MM.1S (cell line): ENCODE data around the gene NET1.

Experiments used
- DNase-seq: peaks from one replicate; pipeline ENCODE4 v3.0.0-alpha.2; 2015
- H2AFZ ChIP-seq: fragments of 300-600 bp; sonication (generic); 2 replicates; pipeline ENCODE4 v1.6.0; 2016; ENCODE audit warnings: antibody characterized with exemption, low read length
- H3F3A ChIP-seq: fragments of 300-600 bp; sonication (generic); 2 replicates; pipeline ENCODE4 v1.6.1; 2016; ENCODE audit warnings: mild to moderate bottlenecking, antibody characterized with exemption, low read length, moderate library complexity, mixed read lengths; ENCODE audit not compliant: insufficient read depth
- H3K27ac ChIP-seq: fragments of 300-600 bp; sonication (generic); 2 replicates; pipeline ENCODE4 v1.5.1; 2016; ENCODE audit warnings: mild to moderate bottlenecking, low read length
- H3K27me3 ChIP-seq: fragments of 300-600 bp; sonication (generic); replicated peaks from 2 replicates; pipeline ENCODE4 v1.6.0; 2016; ENCODE audit warnings: low read length; ENCODE audit not compliant: insufficient read depth
- H3K36me3 ChIP-seq: fragments of 300-600 bp; sonication (generic); replicated peaks from 2 replicates; pipeline ENCODE4 v1.6.1; 2016; ENCODE audit warnings: mild to moderate bottlenecking, low read length, mixed read lengths; ENCODE audit not compliant: insufficient read depth
- H3K4me1 ChIP-seq: fragments of 300-600 bp; sonication (generic); 2 replicates; pipeline ENCODE4 v1.6.1; 2016; ENCODE audit warnings: low read length, mixed read lengths
- H3K4me2 ChIP-seq: fragments of 300-600 bp; sonication (generic); 2 replicates; pipeline ENCODE4 v1.6.0; 2016; ENCODE audit warnings: low read depth, low read length
- H3K4me3 ChIP-seq: fragments of 300-600 bp; sonication (generic); 2 replicates; pipeline ENCODE4 v1.5.1; 2016; ENCODE audit warnings: low read length, mixed read lengths
- H3K79me2 ChIP-seq: fragments of 300-600 bp; sonication (generic); 2 replicates; pipeline ENCODE4 v1.6.1; 2016; ENCODE audit warnings: mixed run types, low read length, mixed read lengths
- H3K9ac ChIP-seq: fragments of 300-600 bp; sonication (generic); 2 replicates; pipeline ENCODE4 v1.6.1; 2016; ENCODE audit warnings: low read length, mixed read lengths
- H3K9me2 ChIP-seq: fragments of 300-600 bp; sonication (generic); replicated peaks from 2 replicates; pipeline ENCODE4 v1.6.1; 2016; ENCODE audit warnings: mild to moderate bottlenecking, low read length, mixed read lengths; ENCODE audit not compliant: insufficient read depth
- H3K9me3 ChIP-seq: fragments of 300-600 bp; sonication (generic); replicated peaks from 2 replicates; pipeline ENCODE4 v1.6.1; 2016; ENCODE audit warnings: mild to moderate bottlenecking, low read length, mixed read lengths; ENCODE audit not compliant: insufficient read depth
- H4K20me1 ChIP-seq: fragments of 300-600 bp; sonication (generic); 2 replicates; pipeline ENCODE4 v1.6.1; 2016; ENCODE audit warnings: mild to moderate bottlenecking, low read length, moderate library complexity, mixed read lengths; ENCODE audit not compliant: insufficient read depth
- EZH2 ChIP-seq: fragments of 300-600 bp; sonication (generic); optimal IDR thresholded peaks from 2 replicates; pipeline ENCODE3; 2017; ENCODE audit warnings: low read depth, mild to moderate bottlenecking, antibody characterized with exemption, low read length, mixed read lengths
- EZH2phosphoT487 ChIP-seq: fragments of 300-600 bp; sonication (generic); IDR thresholded peaks from 2 replicates; pipeline ENCODE4 v1.6.1; 2018; ENCODE audit warnings: antibody characterized with exemption, low read length
- TF ChIP-seq, protein P1 (sequence below): fragments of 300-600 bp; sonication (generic); IDR thresholded peaks from 2 replicates; pipeline ENCODE4 v1.5.1; 2016; ENCODE audit warnings: antibody characterized with exemption, low read length, mixed read lengths

The NET1 gene

DNA sequence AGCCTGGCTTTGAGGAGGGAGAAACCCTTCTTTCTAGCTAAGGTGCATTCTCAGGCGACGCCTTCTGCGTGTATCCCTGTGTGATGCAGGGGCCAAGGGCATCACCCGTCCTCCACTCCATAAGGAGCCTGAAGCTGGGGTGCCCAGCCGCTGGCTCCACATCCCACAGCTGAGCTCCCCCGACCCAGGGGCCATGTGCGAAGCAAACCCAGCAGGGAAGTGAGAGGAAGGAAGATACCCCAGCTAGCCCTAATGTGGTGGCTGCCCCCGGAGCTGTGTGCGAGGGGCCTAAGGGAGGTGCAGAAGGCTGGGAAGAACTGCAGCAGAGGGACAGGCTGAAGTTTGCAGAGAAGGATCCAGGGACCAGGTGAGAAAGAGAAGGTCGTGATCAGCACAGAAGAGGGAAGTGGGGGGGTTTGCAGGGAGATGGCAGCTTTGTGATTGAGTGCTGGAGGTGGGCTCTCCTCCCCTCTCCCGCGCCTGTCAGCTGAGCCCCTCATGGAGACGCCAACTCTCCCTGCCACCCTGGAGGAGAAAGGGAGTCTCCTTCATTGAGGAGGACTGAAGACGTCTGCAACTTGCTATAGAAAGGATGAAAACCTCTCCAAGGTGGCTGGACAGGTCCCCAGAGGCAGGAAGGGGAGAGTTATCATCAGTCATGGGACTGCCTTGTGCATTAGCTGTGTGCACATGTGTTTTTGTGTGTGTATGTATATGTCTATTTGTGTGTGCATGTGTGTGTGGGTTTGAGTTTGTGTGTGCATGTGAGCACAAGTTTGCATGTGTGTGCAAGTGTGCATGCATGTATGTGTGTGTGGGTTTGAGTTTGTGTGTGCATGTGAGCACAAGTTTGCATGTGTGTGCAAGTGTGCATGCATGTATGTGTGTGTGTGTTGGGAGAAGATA is 90.5 kb downstream of the NET1 start:
- TF ChIP-seq EZH2 = no peak
- TF ChIP-seq EZH2phosphoT487 = no peak
- TF ChIP-seq, protein P1, sequence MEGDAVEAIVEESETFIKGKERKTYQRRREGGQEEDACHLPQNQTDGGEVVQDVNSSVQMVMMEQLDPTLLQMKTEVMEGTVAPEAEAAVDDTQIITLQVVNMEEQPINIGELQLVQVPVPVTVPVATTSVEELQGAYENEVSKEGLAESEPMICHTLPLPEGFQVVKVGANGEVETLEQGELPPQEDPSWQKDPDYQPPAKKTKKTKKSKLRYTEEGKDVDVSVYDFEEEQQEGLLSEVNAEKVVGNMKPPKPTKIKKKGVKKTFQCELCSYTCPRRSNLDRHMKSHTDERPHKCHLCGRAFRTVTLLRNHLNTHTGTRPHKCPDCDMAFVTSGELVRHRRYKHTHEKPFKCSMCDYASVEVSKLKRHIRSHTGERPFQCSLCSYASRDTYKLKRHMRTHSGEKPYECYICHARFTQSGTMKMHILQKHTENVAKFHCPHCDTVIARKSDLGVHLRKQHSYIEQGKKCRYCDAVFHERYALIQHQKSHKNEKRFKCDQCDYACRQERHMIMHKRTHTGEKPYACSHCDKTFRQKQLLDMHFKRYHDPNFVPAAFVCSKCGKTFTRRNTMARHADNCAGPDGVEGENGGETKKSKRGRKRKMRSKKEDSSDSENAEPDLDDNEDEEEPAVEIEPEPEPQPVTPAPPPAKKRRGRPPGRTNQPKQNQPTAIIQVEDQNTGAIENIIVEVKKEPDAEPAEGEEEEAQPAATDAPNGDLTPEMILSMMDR = no peak
- peaks cover 19% of the 10 kb centered on the region for H3K27me3 ChIP-seq
- no peak overlapping the region for H3K4me2 ChIP-seq

DNA sequence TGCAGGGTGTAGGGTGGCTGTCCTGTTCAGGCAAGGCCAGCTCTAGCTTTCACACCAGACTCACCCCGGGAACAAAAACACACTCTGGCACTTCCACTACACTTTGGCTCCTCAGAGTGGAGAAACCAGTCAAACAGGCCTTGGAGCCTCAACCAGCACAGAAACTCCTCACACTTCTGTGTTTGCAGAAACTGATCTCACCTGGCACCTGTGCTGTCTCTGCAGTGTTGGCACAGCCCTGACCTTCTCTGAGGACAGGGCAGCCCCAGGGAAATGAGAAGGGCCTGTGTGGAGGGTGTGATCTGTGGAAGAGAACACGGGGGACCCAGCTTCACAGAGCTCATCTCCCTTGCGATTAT is 91.1 kb downstream of the NET1 start:
- TF ChIP-seq EZH2phosphoT487 = no peak
- no peak for TF ChIP-seq EZH2
- TF ChIP-seq, protein P1 = no peak
- H4K20me1 ChIP-seq = no peaks in the 10 kb centered on the region
- no peak overlapping the region for H3K27ac ChIP-seq
- H3F3A ChIP-seq = no peaks in the 10 kb centered on the region
- no peaks in the 10 kb centered on the region for H3K9me3 ChIP-seq
- no peaks in the 10 kb centered on the region for H3K79me2 ChIP-seq
- no peak overlapping the region for H3K4me2 ChIP-seq
- H3K9me2 ChIP-seq = no peaks in the 10 kb centered on the region
- no peak overlapping the region for H3K9ac ChIP-seq
- peaks cover 19% of the 10 kb centered on the region for H3K27me3 ChIP-seq
- H3K36me3 ChIP-seq = no peaks in the 10 kb centered on the region
- no peak overlapping the region for H2AFZ ChIP-seq
- no peaks in the 10 kb centered on the region for H3K4me1 ChIP-seq
- H3K4me3 ChIP-seq = no peak overlapping the region
- DNase-seq = no peak

More for the DNA sequence above, 90.5 kb downstream of the NET1 start:
- Histone ChIP-seq H3K9me2 (no peaks in the 10 kb centered on the region), H3K4me1 (no peaks in the 10 kb centered on the region), H3K4me3 (no peak overlapping the region), H3K27ac (no peak overlapping the region), H3F3A (no peaks in the 10 kb centered on the region), H4K20me1 (no peaks in the 10 kb centered on the region), H2AFZ (no peak overlapping the region), H3K79me2 (no peaks in the 10 kb centered on the region), H3K36me3 (no peaks in the 10 kb centered on the region), H3K9ac (no peak overlapping the region), H3K9me3 (no peaks in the 10 kb centered on the region)
- DNase-seq = no peak

DNA sequence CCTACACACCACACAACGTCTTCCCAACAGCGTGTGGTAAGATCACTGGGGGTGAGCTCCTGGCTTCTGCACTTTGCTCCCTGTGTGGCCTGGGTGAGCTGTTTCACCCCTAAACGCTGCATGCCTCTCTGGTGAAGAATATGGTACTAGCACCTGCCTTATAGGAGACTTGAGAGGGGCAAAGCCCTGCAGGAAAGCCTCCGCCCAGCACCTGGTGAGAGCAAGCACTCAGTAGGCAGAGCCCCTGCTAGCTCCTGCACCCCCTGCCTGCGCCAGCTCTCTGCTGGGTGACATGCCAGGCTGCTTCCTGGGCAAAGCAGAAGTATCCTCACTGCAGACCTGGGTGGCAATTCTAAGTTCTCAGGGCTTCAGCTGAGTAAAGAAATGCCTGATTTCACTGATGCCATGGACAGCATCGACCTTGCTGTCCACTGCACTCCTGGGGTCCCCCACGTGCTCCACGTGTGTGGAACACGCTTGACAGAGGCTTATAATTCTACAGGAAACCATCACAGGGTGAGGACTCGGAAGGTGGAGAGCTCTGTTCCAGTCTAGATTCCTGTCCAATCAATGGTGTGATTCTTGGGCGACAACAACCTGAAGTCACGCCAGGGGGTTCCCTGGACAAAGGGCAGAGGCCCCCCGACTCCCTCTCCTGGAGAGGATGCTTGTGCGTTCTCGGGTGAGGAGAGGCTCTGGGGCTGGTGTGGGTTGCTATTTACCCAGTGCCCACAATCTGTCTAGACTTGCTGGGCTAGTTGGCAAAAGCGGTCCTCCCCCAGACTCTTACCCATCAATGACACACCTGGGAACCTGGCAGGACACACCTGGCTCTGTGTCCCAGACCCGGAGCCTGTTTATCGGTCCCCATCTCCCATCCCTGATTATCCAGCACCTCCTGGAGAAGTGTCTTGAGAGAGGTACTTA is 92.1 kb downstream of the NET1 start:
- Histone ChIP-seq H3F3A (no peaks in the 10 kb centered on the region), H3K36me3 (no peaks in the 10 kb centered on the region), H3K4me2 (no peak overlapping the region), H2AFZ (no peak overlapping the region), H3K4me3 (no peak overlapping the region), H3K9ac (no peak overlapping the region), H4K20me1 (no peaks in the 10 kb centered on the region), H3K27me3 (peaks cover 13% of the 10 kb centered on the region), H3K9me3 (no peaks in the 10 kb centered on the region), H3K9me2 (no peaks in the 10 kb centered on the region), H3K27ac (no peak overlapping the region), H3K4me1 (no peaks in the 10 kb centered on the region), H3K79me2 (no peaks in the 10 kb centered on the region)
- no peak for DNase-seq
- TF ChIP-seq, protein P1 = no peak
- no peak for TF ChIP-seq EZH2phosphoT487
- TF ChIP-seq EZH2 = no peak
